Mesenchymal stem cell (in vitro differentiated cells and primary cell): Measurements from ENCODE around the gene BORCS5.
"Not testable (repeated sequence)": the region's sequence is repeated elsewhere in the genome, so short reads cannot be mapped to it uniquely, and the experiment has no call there.

Experiments
- DNase-seq: peaks from one replicate; pipeline ENCODE4 v3.0.0-alpha.2; 2013
- H2AFZ ChIP-seq: one replicate; pipeline ENCODE4 v1.6.1; 2013; ENCODE audit warnings: low read depth, mild to moderate bottlenecking, control low read depth, inconsistent platforms, low read length, moderate library complexity
- H2AK5ac ChIP-seq: 2 replicates; pipeline ENCODE4 v1.6.1; 2013; ENCODE audit warnings: low read length, moderate library complexity, mild to moderate bottlenecking, inconsistent platforms; ENCODE audit not compliant: severe bottlenecking
- H2BK120ac ChIP-seq: one replicate; pipeline ENCODE4 v1.6.1; 2013; ENCODE audit warnings: low read depth, mild to moderate bottlenecking, inconsistent platforms, low read length, moderate library complexity
- H2BK12ac ChIP-seq, 2 experiments: one replicate each; pipeline ENCODE4 v1.6.1; 2013; ENCODE audit warnings: inconsistent platforms in 2 of 2, low read length in 2 of 2, mild to moderate bottlenecking in 2 of 2, moderate library complexity in 2 of 2, control low read depth in 1 of 2
- H2BK15ac ChIP-seq: one replicate; pipeline ENCODE4 v1.6.1; 2013; ENCODE audit warnings: mild to moderate bottlenecking, low read depth, inconsistent platforms; ENCODE audit not compliant: poor library complexity, severe bottlenecking
- H2BK5ac ChIP-seq: 2 replicates; pipeline ENCODE4 v1.6.1; 2013; ENCODE audit warnings: low read depth, mild to moderate bottlenecking, low read length, control low read depth, inconsistent platforms; ENCODE audit not compliant: poor library complexity, severe bottlenecking
- H3K14ac ChIP-seq, 2 experiments: one replicate each; pipeline ENCODE4 v1.6.1; 2013; ENCODE audit warnings: inconsistent platforms in 2 of 2, low read length in 2 of 2, control low read depth in 1 of 2, mild to moderate bottlenecking in 1 of 2, moderate library complexity in 1 of 2
- H3K18ac ChIP-seq, 2 experiments: one replicate each; pipeline ENCODE4 v1.6.1; 2013; ENCODE audit warnings: inconsistent platforms in 2 of 2, low read length in 2 of 2, control low read depth in 1 of 2, low read depth in 1 of 2, mild to moderate bottlenecking in 1 of 2
- H3K23ac ChIP-seq, 2 experiments: one replicate each; pipeline ENCODE4 v1.6.1; 2013; ENCODE audit warnings: inconsistent platforms in 2 of 2, low read length in 2 of 2, mild to moderate bottlenecking in 2 of 2, moderate library complexity in 2 of 2, control low read depth in 1 of 2
- H3K27ac ChIP-seq: 2 replicates; pipeline ENCODE4 v1.5.1; 2013; ENCODE audit warnings: mild to moderate bottlenecking, moderate library complexity, low read length, control low read depth, inconsistent platforms; ENCODE audit not compliant: poor library complexity, severe bottlenecking
- H3K27me3 ChIP-seq, 2 experiments: 2 replicates each; pipeline versions ENCODE4 v1.6.1 to v1.7.0; 2013; ENCODE audit warnings: low read length in 2 of 2, mild to moderate bottlenecking in 2 of 2, moderate library complexity in 2 of 2, control low read depth in 1 of 2, inconsistent platforms in 1 of 2; ENCODE audit not compliant: control insufficient read depth in 1 of 2, insufficient read depth in 1 of 2
- H3K36me3 ChIP-seq, 2 experiments: 2 replicates each; pipeline versions ENCODE4 v1.6.1 to v1.7.0; 2013; ENCODE audit warnings: low read length in 2 of 2, control low read depth in 1 of 2, inconsistent platforms in 1 of 2, low read depth in 1 of 2, mild to moderate bottlenecking in 1 of 2; ENCODE audit not compliant: insufficient read depth in 2 of 2, control insufficient read depth in 1 of 2
- H3K4ac ChIP-seq, 2 experiments: one replicate each; pipeline ENCODE4 v1.6.1; 2013; ENCODE audit warnings: inconsistent platforms in 2 of 2, low read length in 2 of 2, mild to moderate bottlenecking in 2 of 2, moderate library complexity in 2 of 2, control low read depth in 1 of 2, low read depth in 1 of 2
- H3K4me1 ChIP-seq: 2 replicates; pipeline ENCODE4 v1.6.1; 2013; ENCODE audit warnings: low read depth, low read length, control low read depth; ENCODE audit not compliant: control insufficient read depth, insufficient read depth
- H3K4me2 ChIP-seq: 2 replicates; pipeline ENCODE4 v1.6.1; 2013; ENCODE audit warnings: low read length, mild to moderate bottlenecking, inconsistent platforms; ENCODE audit not compliant: poor library complexity, severe bottlenecking
- H3K4me3 ChIP-seq, 2 experiments: 2 replicates each; pipeline versions ENCODE4 v1.5.1 to v1.7.0; 2013; ENCODE audit warnings: low read length in 2 of 2, mild to moderate bottlenecking in 2 of 2, control low read depth in 1 of 2, low read depth in 1 of 2; ENCODE audit not compliant: insufficient read depth in 1 of 2
- H3K79me1 ChIP-seq: replicated peaks from 2 replicates; pipeline ENCODE4 v1.6.1; 2013; ENCODE audit warnings: mild to moderate bottlenecking, control low read depth, low read length, inconsistent platforms; ENCODE audit not compliant: poor library complexity, severe bottlenecking
- H3K9ac ChIP-seq: 2 replicates; pipeline ENCODE4 v1.7.0; 2013; ENCODE audit warnings: mild to moderate bottlenecking, low read length, moderate library complexity
- H3K9me3 ChIP-seq: 2 replicates; pipeline ENCODE4 v1.7.0; 2013; ENCODE audit warnings: mild to moderate bottlenecking, low read length; ENCODE audit not compliant: control insufficient read depth
- H4K8ac ChIP-seq: one replicate; pipeline ENCODE4 v1.6.1; 2013; ENCODE audit warnings: inconsistent platforms, mild to moderate bottlenecking, low read length, moderate library complexity
- H4K91ac ChIP-seq: one replicate; pipeline ENCODE4 v1.6.1; 2013; ENCODE audit warnings: mild to moderate bottlenecking, low read length, inconsistent platforms
- WGBS: methylation state at CpG from one replicate; pipeline ENCODE4 v1.1.7; 2013; ENCODE audit warnings: mixed read lengths; 5-methylcytosine and 5-hydroxymethylcytosine counted together

The BORCS5 gene

GRCh38 chr12:12499909-12500604 lies 143.2 kb downstream of the BORCS5 start:
- no peaks in the 10 kb centered on the region for H3K9me3 ChIP-seq
- no peak overlapping the region for H3K14ac ChIP-seq
- no peak overlapping the region for H3K18ac ChIP-seq
- peaks cover 19% of the 10 kb centered on the region for H3K79me1 ChIP-seq
- H4K8ac ChIP-seq, result no peak overlapping the region
- peaks cover 0 to 9% of the 10 kb centered on the region in 2 experiments for H3K36me3 ChIP-seq
- H3K9ac ChIP-seq, result no peak overlapping the region
- H3K4me2 ChIP-seq, result no peak overlapping the region
- H3K4me3 ChIP-seq, result no peak overlapping the region
- H2AFZ ChIP-seq, result no peak overlapping the region
- no peaks in the 10 kb centered on the region for H3K27me3 ChIP-seq
- no peak overlapping the region for H2BK12ac ChIP-seq
- H2BK5ac ChIP-seq, result no peak overlapping the region
- no peak overlapping the region for H2BK15ac ChIP-seq
- H4K91ac ChIP-seq, result no peak overlapping the region
- H2BK120ac ChIP-seq, result no peak overlapping the region
- no peak overlapping the region for H3K4ac ChIP-seq
- H3K27ac ChIP-seq, result no peak overlapping the region
- no peak for DNase-seq
- H3K4me1 ChIP-seq, result no peaks in the 10 kb centered on the region
- no peak overlapping the region for H2AK5ac ChIP-seq
- over 99% methylated on average over 5 of the region's 5 CpGs for WGBS
- no peak overlapping the region for H3K23ac ChIP-seq

DNA sequence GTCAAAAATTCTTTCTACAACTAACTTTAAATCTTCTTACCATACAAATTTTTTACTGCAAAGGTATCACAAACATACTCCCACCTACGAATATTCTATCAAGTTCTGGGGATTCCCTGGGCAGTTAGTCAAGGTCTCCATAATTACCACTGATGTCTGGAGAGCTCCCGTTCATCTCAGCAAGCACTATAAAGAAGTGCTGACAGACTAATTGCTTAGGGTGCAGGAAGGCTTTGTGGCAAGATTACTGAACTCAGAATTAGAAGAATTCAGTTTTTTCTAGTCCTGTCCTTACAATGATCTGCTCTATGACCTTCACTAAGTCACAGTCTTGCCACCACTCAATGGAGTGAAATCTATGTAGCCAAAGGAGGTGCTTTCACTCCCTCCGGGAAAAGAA lies 144.2 kb downstream of the BORCS5 start:
- peaks cover 16% of the 10 kb centered on the region for H3K79me1 ChIP-seq
- no peak overlapping the region for H4K8ac ChIP-seq
- no peak overlapping the region for H3K4ac ChIP-seq
- H3K9ac ChIP-seq, result no peak overlapping the region
- 83% methylated on average over 3 of the region's 3 CpGs for WGBS
- no peak overlapping the region for H2AFZ ChIP-seq
- H2BK5ac ChIP-seq, result no peak overlapping the region
- no peak overlapping the region for H3K14ac ChIP-seq
- H3K27ac ChIP-seq, result no peak overlapping the region
- no peak for DNase-seq
- H2AK5ac ChIP-seq, result no peak overlapping the region
- no peak overlapping the region for H4K91ac ChIP-seq
- no peak overlapping the region for H3K4me3 ChIP-seq
- no peak overlapping the region for H3K18ac ChIP-seq
- no peak overlapping the region for H3K4me2 ChIP-seq
- H3K36me3 ChIP-seq, result peaks cover 0 to 9% of the 10 kb centered on the region in 2 experiments
- H2BK120ac ChIP-seq, result no peak overlapping the region
- no peak overlapping the region for H3K23ac ChIP-seq
- H3K4me1 ChIP-seq, result no peaks in the 10 kb centered on the region
- no peaks in the 10 kb centered on the region for H3K9me3 ChIP-seq
- H2BK12ac ChIP-seq, result no peak overlapping the region
- H3K27me3 ChIP-seq, result no peaks in the 10 kb centered on the region
- H2BK15ac ChIP-seq, result no peak overlapping the region

DNA sequence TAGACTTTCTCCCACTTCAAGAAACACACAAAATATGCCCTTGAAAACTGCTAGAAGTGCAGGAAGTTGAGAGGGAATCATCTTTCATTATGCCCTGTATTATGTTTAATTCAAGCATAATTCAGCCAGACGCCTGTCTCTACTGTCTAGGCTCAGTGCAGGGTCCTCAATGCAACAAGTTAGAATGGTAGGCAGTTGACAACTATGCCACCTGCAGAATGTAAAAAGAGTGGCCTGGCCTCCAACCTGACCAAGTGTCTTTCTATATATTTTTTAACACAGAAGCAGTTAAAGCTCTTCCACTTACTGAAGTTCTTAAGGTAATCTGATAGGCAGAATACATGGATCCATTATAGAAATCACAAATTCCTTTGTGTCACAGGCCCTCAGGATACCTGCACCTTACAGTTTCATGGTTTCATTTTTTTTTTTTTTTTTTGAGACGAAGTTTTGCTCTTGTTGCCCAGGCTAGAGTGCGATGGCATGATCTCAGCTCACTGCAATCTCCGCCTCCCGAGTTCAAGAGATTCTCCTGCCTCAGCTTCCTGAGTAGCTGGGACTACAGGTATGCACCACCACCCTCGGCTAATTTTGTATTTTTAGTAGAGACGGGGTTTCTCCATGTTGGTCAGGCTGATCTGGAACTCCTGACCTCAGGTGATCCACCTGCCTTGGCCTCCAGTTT lies 145.4 kb downstream of the BORCS5 start:
- not testable (repeated sequence) for H4K91ac ChIP-seq, H3K4me1 ChIP-seq, H3K4me3 ChIP-seq, H3K9me3 ChIP-seq, H3K9ac ChIP-seq, H3K23ac ChIP-seq, DNase-seq, H3K27ac ChIP-seq, H2AK5ac ChIP-seq, H3K4ac ChIP-seq, H3K18ac ChIP-seq, H2BK12ac ChIP-seq, H4K8ac ChIP-seq, H3K27me3 ChIP-seq, H2AFZ ChIP-seq, H2BK120ac ChIP-seq, H3K4me2 ChIP-seq, H3K36me3 ChIP-seq, H2BK15ac ChIP-seq, H2BK5ac ChIP-seq, H3K14ac ChIP-seq
- WGBS, result 96% methylated on average over 7 of the region's 7 CpGs
- peaks cover 16% of the 10 kb centered on the region for H3K79me1 ChIP-seq

GRCh38 chr12:12502815-12503151 lies 145.9 kb downstream of the BORCS5 start:
- H3K4me2 ChIP-seq, result no peak overlapping the region
- 98% methylated on average over 5 of the region's 5 CpGs for WGBS
- no peak overlapping the region for H3K14ac ChIP-seq
- H3K27me3 ChIP-seq, result no peaks in the 10 kb centered on the region
- no peak overlapping the region for H2AK5ac ChIP-seq
- no peak overlapping the region for H2BK5ac ChIP-seq
- no peaks in the 10 kb centered on the region for H3K9me3 ChIP-seq
- no peak overlapping the region for H3K9ac ChIP-seq
- peaks cover 2% of the 10 kb centered on the region for H3K4me1 ChIP-seq
- no peak overlapping the region for H2BK120ac ChIP-seq
- no peak overlapping the region for H3K27ac ChIP-seq
- H3K18ac ChIP-seq, result no peak overlapping the region
- no peak overlapping the region for H4K8ac ChIP-seq
- DNase-seq, result no peak
- no peak overlapping the region for H2BK12ac ChIP-seq
- H3K79me1 ChIP-seq, result peaks cover 16% of the 10 kb centered on the region
- no peak overlapping the region for H3K4me3 ChIP-seq
- no peak overlapping the region for H4K91ac ChIP-seq
- H2AFZ ChIP-seq, result no peak overlapping the region
- H3K23ac ChIP-seq, result no peak overlapping the region
- no peak overlapping the region for H3K4ac ChIP-seq
- H3K36me3 ChIP-seq, result peaks cover 0 to 9% of the 10 kb centered on the region in 2 experiments
- H2BK15ac ChIP-seq, result no peak overlapping the region
